ENCODE data around the gene PRR18. TPM values are rescaled to one million over a fixed set of nuclear protein-coding genes. Genes with fewer than 3 reads are reported as not detected.

Gene PRR18
- total and polyA plus RNA-seq, 2 of the 13 experiments (the other 11 are each of a cell fraction or from before 2014, with no cell fraction given), result 0.04 TPM

- in situ Hi-C loops (cut with HindIII; ENCODE audit: extremely low pct_ligation_motif_present, low pct_unique_long_range_greater_than_20kb) (no loop called here), intact Hi-C loops (cut with micrococcal nuclease; ENCODE audit: unreplicated experiment) (no loop called here)
- no peaks in the 10 kb centered on the region; a peak in 1 of 5 replicates for H3K27me3 ChIP-seq (ENCODE audit: control insufficient read depth in 1 of 2, insufficient read depth in 2 of 2, low read length in 2 of 2)
- H3K4me2 ChIP-seq (ENCODE audit: low read depth, low read length), result peak overlapping the region; percentile 78
- H3K9ac ChIP-seq (ENCODE audit: insufficient read depth, low read depth, low read length), result peak overlapping the region; percentile 98
- peak overlapping the region; percentile 80 for H3K27ac ChIP-seq (ENCODE audit: extremely low read length, insufficient read depth, low read length)
- DNase-seq (ENCODE audit: low spot score) (no peak), FAIRE-seq (no peak), ATAC-seq (no peak)
- ChIA-PET POLR2A (interaction anchor here (0.8 to 2.7 kb wide), 6 partner anchors 10 to 59 kb away, joined by 3 to 24 read pairs (median 10); no protein-coding TSS in a partner anchor), CTCF (ENCODE audit: low intra/inter-chr PET ratio, low total read pairs) (no interaction called here)
- H2AFZ ChIP-seq (ENCODE audit: low read length), result no peak overlapping the region
- H3K4me1 ChIP-seq (ENCODE audit: insufficient read depth, low read length), result peaks cover 67% of the 10 kb centered on the region
- peaks cover 67% of the 10 kb centered on the region for H3K79me2 ChIP-seq (ENCODE audit: insufficient read depth, low read length)
- BruUV-seq (replicated peaks), result no TSS peak
- peaks cover 11 to 34% of the 10 kb centered on the region in 2 experiments for H3K36me3 ChIP-seq (replicated peaks in 1 of 2; ENCODE audit: control insufficient read depth in 1 of 2, insufficient read depth in 2 of 2, low read length in 2 of 2)
- peaks cover 37% of the 10 kb centered on the region for H4K20me1 ChIP-seq (ENCODE audit: insufficient read depth, low read length)
- WGBS (ENCODE audit: low lambda C conversion rate), result 30% methylated on average over 7 of the region's 7 CpGs
- TF ChIP-seq RARG (CRISPR knock-in tag; IDR thresholded peaks at IDR 0.05; ENCODE audit: low read depth) (0 out of 2 replicates have a peak, but pooled peaks have one; percentile 54), MAFK (conservative IDR thresholded peaks at IDR 0.05 in 1 of 2, IDR thresholded peaks at IDR 0.05 in 1 of 2; ENCODE audit: low read length in 2 of 2) (peak; percentile 30 to 50; a peak in 1 of 4 replicates), PHF5A (CRISPR knock-in tag; IDR thresholded peaks at IDR 0.05; ENCODE audit: low read depth, unreplicated experiment) (no peak)
- H3K9me3 ChIP-seq (ENCODE audit: low read length), result no peaks in the 10 kb centered on the region
- peak overlapping the region; percentile 89 to 99 (median 98) for H3K4me3 ChIP-seq (replicated peaks in 1 of 3; ENCODE audit: insufficient read depth in 1 of 3, low read depth in 2 of 3, low read length in 3 of 3)
Measured at GRCh38 chr6:166341464-166341863, 33.3 kb upstream of the PRR18 start.

GRCh38 chr6:166338854-166339253 lies 30.7 kb upstream of the PRR18 start:
- in situ Hi-C loops (cut with HindIII; ENCODE audit: extremely low pct_ligation_motif_present, low pct_unique_long_range_greater_than_20kb) (no loop called here), intact Hi-C loops (cut with micrococcal nuclease; ENCODE audit: unreplicated experiment) (no loop called here)
- Histone ChIP-seq H3K4me1 (ENCODE audit: insufficient read depth, low read length) (peaks cover 44% of the 10 kb centered on the region), H3K27me3 (ENCODE audit: control insufficient read depth in 1 of 2, insufficient read depth in 2 of 2, low read length in 2 of 2) (no peaks in the 10 kb centered on the region; a peak in 1 of 5 replicates), H3K36me3 (replicated peaks in 1 of 2; ENCODE audit: control insufficient read depth in 1 of 2, insufficient read depth in 2 of 2, low read length in 2 of 2) (peaks cover 17 to 47% of the 10 kb centered on the region in 2 experiments), H3K9ac (ENCODE audit: insufficient read depth, low read depth, low read length) (no peak overlapping the region), H3K27ac (ENCODE audit: extremely low read length, insufficient read depth, low read length) (no peak overlapping the region), H3K4me3 (replicated peaks in 1 of 3; ENCODE audit: insufficient read depth in 1 of 3, low read depth in 2 of 3, low read length in 3 of 3) (no peak overlapping the region), H3K9me3 (ENCODE audit: low read length) (no peaks in the 10 kb centered on the region), H4K20me1 (ENCODE audit: insufficient read depth, low read length) (peaks cover 37% of the 10 kb centered on the region), H3K4me2 (ENCODE audit: low read depth, low read length) (no peak overlapping the region), H3K79me2 (ENCODE audit: insufficient read depth, low read length) (peaks cover 94% of the 10 kb centered on the region), H2AFZ (ENCODE audit: low read length) (no peak overlapping the region)
- ATAC-seq (no peak), DNase-seq (ENCODE audit: low spot score) (no peak), FAIRE-seq (no peak)
- BruUV-seq (replicated peaks), result no TSS peak
- CTCF ChIA-PET (ENCODE audit: low intra/inter-chr PET ratio, low total read pairs), result no interaction called here
- POLR2A ChIA-PET, result no interaction called here
- WGBS (ENCODE audit: low lambda C conversion rate), result 98% methylated on average over 9 of the region's 9 CpGs
- no peak for TF ChIP-seq ZIK1 (CRISPR knock-in tag; IDR thresholded peaks at IDR 0.05; ENCODE audit: borderline replicate concordance, low read depth)
- TF ChIP-seq AFF4 (CRISPR knock-in tag; IDR thresholded peaks at IDR 0.05), result no peak
- no peak for TF ChIP-seq STAT5B (CRISPR knock-in tag; IDR thresholded peaks at IDR 0.05)
- TF ChIP-seq POLR2A (IDR thresholded peaks at IDR 0.05; ENCODE audit: insufficient read depth in 1 of 2, low read depth in 2 of 2, low read length in 2 of 2), result 0 out of 4 replicates have a peak, but pooled peaks of 1 of the 2 experiments have one; percentile 8
- peak; percentile 29; the same call in 1 of the 2 replicates for TF ChIP-seq RBFOX2 (IDR thresholded peaks at IDR 0.05; ENCODE audit: low read depth, low read length)
- TF ChIP-seq TCF12 (IDR thresholded peaks at IDR 0.05), result no peak
- TF ChIP-seq TCF12 (CRISPR knock-in tag; IDR thresholded peaks at IDR 0.05), result no peak
- TF ChIP-seq ZNF790 (CRISPR knock-in tag; IDR thresholded peaks at IDR 0.05; ENCODE audit: borderline replicate concordance), result no peak
- TF ChIP-seq HNF1B (CRISPR knock-in tag; IDR thresholded peaks at IDR 0.05), result no peak

Data from HepG2 (cell line).